HepG2 (cell line): ENCODE data around the gene NELFCD. TPM values are rescaled to one million over a fixed set of nuclear protein-coding genes. Genes with fewer than 3 reads are reported as not detected.

ENCODE experiments used
- AGO1 ChIP-seq: fragments of 200-400 bp; formaldehyde crosslinking; IDR thresholded peaks from 2 replicates; pipeline ENCODE4 v1.6.1; 2017; ENCODE audit warnings: mild to moderate bottlenecking, low read depth, low read length, moderate library complexity; ENCODE audit not compliant: poor library complexity, severe bottlenecking
- AHDC1 ChIP-seq: sonication (generic); formaldehyde crosslinking; IDR thresholded peaks from 2 replicates; pipeline ENCODE4 v1.5.1; 2020; ENCODE audit warnings: mild to moderate bottlenecking, missing genetic modification reagents, borderline replicate concordance
- CERS6 ChIP-seq: sonication (generic); formaldehyde crosslinking; IDR thresholded peaks from 2 replicates; pipeline ENCODE4 v1.5.0; 2020; ENCODE audit warnings: missing genetic modification reagents
- DMAP1 ChIP-seq: IDR thresholded peaks from 2 replicates; pipeline ENCODE4 v1.6.1; 2016
- ETS1 ChIP-seq: sonication (generic); formaldehyde crosslinking; IDR thresholded peaks from 2 replicates; pipeline ENCODE4 v1.4.0; 2020; ENCODE audit warnings: missing genetic modification reagents
- GATAD1 ChIP-seq: IDR thresholded peaks from 2 replicates; pipeline ENCODE4 v1.6.1; 2016; ENCODE audit warnings: missing genetic modification reagents, missing compliant biosample characterization
- NR3C1 ChIP-seq: sonication (generic); formaldehyde crosslinking; IDR thresholded peaks from 2 replicates; pipeline ENCODE4 v1.4.0; 2020; ENCODE audit warnings: missing genetic modification reagents
- RARG ChIP-seq: sonication (generic); formaldehyde crosslinking; IDR thresholded peaks from 2 replicates; pipeline ENCODE4 v1.4.0; 2020; ENCODE audit warnings: low read depth, mild to moderate bottlenecking, missing genetic modification reagents
- SALL2 ChIP-seq: sonication (generic); formaldehyde crosslinking; IDR thresholded peaks from 2 replicates; pipeline ENCODE4 v1.8.1; 2023; ENCODE audit warnings: mild to moderate bottlenecking, missing genetic modification reagents, inconsistent platforms
- THYN1 ChIP-seq: sonication (generic); formaldehyde crosslinking; IDR thresholded peaks from 2 replicates; pipeline ENCODE4 v1.8.1; 2023; ENCODE audit warnings: low read depth, mild to moderate bottlenecking, moderate library complexity, missing genetic modification reagents, borderline replicate concordance
- ZBED4 ChIP-seq: sonication (generic); formaldehyde crosslinking; IDR thresholded peaks from 2 replicates; pipeline ENCODE4 v1.4.0; 2020; ENCODE audit warnings: missing genetic modification reagents, borderline replicate concordance
- ZNF230 ChIP-seq: sonication (generic); formaldehyde crosslinking; IDR thresholded peaks from 2 replicates; pipeline ENCODE4 v1.4.0; 2020; ENCODE audit warnings: mild to moderate bottlenecking, missing genetic modification reagents
- ZNF280B ChIP-seq: sonication (generic); formaldehyde crosslinking; IDR thresholded peaks from 2 replicates; pipeline ENCODE4 v1.5.0; 2020; ENCODE audit warnings: missing genetic modification reagents, mild to moderate bottlenecking, borderline replicate concordance
- ZNF576 ChIP-seq: sonication (generic); formaldehyde crosslinking; IDR thresholded peaks from 2 replicates; pipeline ENCODE4 v1.4.0; 2020; ENCODE audit warnings: mild to moderate bottlenecking, missing genetic modification reagents
- ZNF841 ChIP-seq: sonication (generic); formaldehyde crosslinking; IDR thresholded peaks from 2 replicates; pipeline ENCODE4 v1.8.1; 2023; ENCODE audit warnings: missing genetic modification reagents, borderline replicate concordance
- ZNF891 ChIP-seq: sonication (generic); formaldehyde crosslinking; IDR thresholded peaks from 2 replicates; pipeline ENCODE4 v1.5.0; 2020; ENCODE audit warnings: mild to moderate bottlenecking, missing genetic modification reagents
- polyA plus RNA-seq, 8 experiments: library from polyadenylated mRNA; depleted of rRNA in 3 of 8; stranded (reverse) in 7 of 8; unstranded in 1 of 8; fragments of >200 nt; fragmentation: Illumina TruSeq in 4 of 8; extraction: Trizol in 4 of 8; gene quantifications; 2 replicates each; pipeline versions ENCODE4 v1.2.1 to v1.2.3, GENCODE V29; 2011 to 2016; ENCODE audit warnings: low read depth in 4 of 8, missing spikeins in 1 of 8, mixed read lengths in 1 of 8; ENCODE audit not compliant: insufficient read depth in 1 of 8
- total RNA-seq, 5 experiments: library from RNA; depleted of rRNA; stranded (reverse); fragments of >200 nt; fragmentation: Illumina TruSeq; extraction: Trizol; gene quantifications; 2 replicates each; pipeline ENCODE4 v1.2.3, GENCODE V29; 2016; ENCODE audit warnings: low read depth in 1 of 5

NELFCD gene
- total and polyA plus RNA-seq, 2 of the 13 experiments (the other 11 are each of a cell fraction or from before 2014, with no cell fraction given) = 159 to 203 TPM

- TF ChIP-seq ZBED4 (CRISPR knock-in tag) (no peak), ZNF576 (no peak; the same call in 1 of the 2 replicates), SALL2 (CRISPR knock-in tag) (no peak), ZNF230 (CRISPR knock-in tag) (no peak), ETS1 (CRISPR knock-in tag) (no peak), DMAP1 (CRISPR knock-in tag) (no peak), THYN1 (CRISPR knock-in tag) (no peak), ZNF891 (CRISPR knock-in tag) (peak; percentile 63; the same call in 1 of the 2 replicates), RARG (CRISPR knock-in tag) (no peak), AHDC1 (CRISPR knock-in tag) (no peak), ZNF280B (CRISPR knock-in tag) (peak; percentile 85), AGO1 (no peak), GATAD1 (CRISPR knock-in tag) (peak; percentile 12; the same call in 1 of the 2 replicates), ZNF841 (CRISPR knock-in tag) (no peak), CERS6 (no peak), NR3C1 (CRISPR knock-in tag) (no peak)
Measured at GRCh38 chr20:59002874-59003399, 21.9 kb downstream of the NELFCD start (continued).
